A673 (cell line): Measurements from ENCODE around the gene MAML3.

ENCODE experiments used
- EZH2 ChIP-seq: fragments of 200-600 bp; sonication (generic); IDR thresholded peaks from 2 replicates; pipeline ENCODE4 v1.6.1; 2017; ENCODE audit warnings: borderline replicate concordance, low read depth, mild to moderate bottlenecking, mixed read lengths, antibody characterized with exemption, low read length; ENCODE audit not compliant: poor library complexity, severe bottlenecking
- TF ChIP-seq, protein P1 (sequence below): fragments of 300-800, 200-600 bp; sonication (generic); conservative IDR thresholded peaks from 2 replicates; pipeline ENCODE4 v1.5.1; 2017; ENCODE audit warnings: low read depth, mild to moderate bottlenecking, antibody characterized with exemption, low read length, moderate library complexity, mixed read lengths

DNA sequence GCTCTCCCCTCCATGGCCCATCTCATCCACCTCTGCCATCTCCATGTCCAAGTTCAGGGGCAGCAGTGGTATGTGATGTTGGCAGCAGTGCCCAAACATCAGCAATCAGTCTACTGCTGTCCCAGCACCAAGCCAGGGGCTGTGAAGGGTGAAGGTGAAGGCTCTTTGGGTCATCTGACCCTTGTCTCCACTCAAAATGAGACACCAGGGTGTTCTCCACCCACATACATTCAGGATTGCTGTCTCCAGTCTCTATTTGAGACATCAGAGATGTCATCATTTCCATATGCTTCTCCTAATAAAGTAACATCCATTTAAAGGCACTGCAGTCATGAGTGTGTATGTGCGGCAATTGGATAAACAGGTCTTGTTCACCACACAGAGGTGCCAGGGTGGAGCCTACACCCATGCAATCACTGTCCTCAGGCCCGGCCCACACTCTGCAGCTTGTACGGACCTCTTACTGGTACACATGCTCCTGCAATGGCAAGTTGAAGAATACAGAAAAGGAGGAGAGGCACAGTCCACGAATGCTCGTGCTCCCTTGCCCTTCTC, 22.2 kb downstream of the MAML3 start:
- TF ChIP-seq, protein P1, sequence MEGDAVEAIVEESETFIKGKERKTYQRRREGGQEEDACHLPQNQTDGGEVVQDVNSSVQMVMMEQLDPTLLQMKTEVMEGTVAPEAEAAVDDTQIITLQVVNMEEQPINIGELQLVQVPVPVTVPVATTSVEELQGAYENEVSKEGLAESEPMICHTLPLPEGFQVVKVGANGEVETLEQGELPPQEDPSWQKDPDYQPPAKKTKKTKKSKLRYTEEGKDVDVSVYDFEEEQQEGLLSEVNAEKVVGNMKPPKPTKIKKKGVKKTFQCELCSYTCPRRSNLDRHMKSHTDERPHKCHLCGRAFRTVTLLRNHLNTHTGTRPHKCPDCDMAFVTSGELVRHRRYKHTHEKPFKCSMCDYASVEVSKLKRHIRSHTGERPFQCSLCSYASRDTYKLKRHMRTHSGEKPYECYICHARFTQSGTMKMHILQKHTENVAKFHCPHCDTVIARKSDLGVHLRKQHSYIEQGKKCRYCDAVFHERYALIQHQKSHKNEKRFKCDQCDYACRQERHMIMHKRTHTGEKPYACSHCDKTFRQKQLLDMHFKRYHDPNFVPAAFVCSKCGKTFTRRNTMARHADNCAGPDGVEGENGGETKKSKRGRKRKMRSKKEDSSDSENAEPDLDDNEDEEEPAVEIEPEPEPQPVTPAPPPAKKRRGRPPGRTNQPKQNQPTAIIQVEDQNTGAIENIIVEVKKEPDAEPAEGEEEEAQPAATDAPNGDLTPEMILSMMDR: no peak
- no peak for TF ChIP-seq EZH2
